ENCODE results near the gene NDUFB3. TPM values are rescaled to one million over a fixed set of nuclear protein-coding genes. Genes with fewer than 3 reads are reported as not detected.
"Not testable (repeated sequence)": the region's sequence is repeated elsewhere in the genome, so short reads cannot be mapped to it uniquely, and the experiment has no call there.

The NDUFB3 gene
- total RNA-seq, 4 donors from 2014 or later = 35.2 to 42.7 (median 37.5) TPM

DNA sequence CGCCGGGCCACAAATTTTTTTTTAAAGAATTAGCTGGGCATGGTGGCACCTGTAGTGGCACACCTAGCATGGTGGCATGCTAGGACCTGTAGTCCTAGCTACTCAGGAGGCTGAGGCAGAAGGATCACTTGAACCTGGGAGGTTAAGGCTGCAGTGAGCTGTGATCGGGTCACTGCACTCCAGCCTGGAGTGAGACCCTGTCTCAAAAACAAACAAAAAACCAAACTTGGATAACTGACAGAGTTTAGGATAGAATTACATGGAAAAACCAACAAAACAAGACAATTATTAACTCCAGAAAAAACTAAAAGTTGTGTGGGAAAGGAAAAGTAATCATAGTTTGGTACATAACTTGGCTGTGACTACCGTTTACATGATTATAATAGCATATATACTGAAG, 42.5 kb downstream of the NDUFB3 start:
- H3K36me3 ChIP-seq = no peaks in the 10 kb centered on the region
- no peaks in the 10 kb centered on the region for H3K27me3 ChIP-seq
- TF ChIP-seq EP300 (IDR thresholded peaks at IDR 0.05) (no peak), POLR2AphosphoS5 (IDR thresholded peaks at IDR 0.05) (no peak), POLR2A (IDR thresholded peaks at IDR 0.05) (no peak), CTCF (IDR thresholded peaks at IDR 0.05) (no peak)
- no peaks in the 10 kb centered on the region for H3K9me3 ChIP-seq
- WGBS = 89% methylated on average over 4 of the region's 4 CpGs
- peaks cover 20% of the 10 kb centered on the region for H3K4me1 ChIP-seq
- DNase-seq (ENCODE audit: low spot score in 2 of 2) = no peak
- H3K4me3 ChIP-seq = no peak overlapping the region
- H3K27ac ChIP-seq = no peak overlapping the region

DNA sequence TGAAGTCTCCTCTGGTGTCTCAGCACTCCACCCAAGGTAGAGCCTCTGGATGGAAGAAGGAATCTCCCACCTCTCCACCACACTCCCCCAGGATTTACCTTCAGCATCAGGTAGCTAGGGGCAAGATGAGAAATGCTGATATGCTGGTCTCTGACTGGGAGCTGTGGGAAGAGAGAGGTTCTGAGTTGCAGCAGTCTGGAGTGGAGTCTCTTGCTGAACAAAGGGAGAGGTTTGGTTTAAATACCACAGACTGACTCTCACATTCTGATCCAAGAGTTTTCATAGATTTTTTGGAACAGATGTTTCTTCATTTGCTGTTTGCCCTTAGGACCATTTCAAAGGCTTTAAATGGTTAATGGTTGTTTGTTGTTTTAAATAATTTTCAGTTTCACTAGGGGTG, 43.0 kb downstream of the NDUFB3 start:
- H3K27me3 ChIP-seq = no peaks in the 10 kb centered on the region
- H3K9me3 ChIP-seq = no peaks in the 10 kb centered on the region
- H3K4me3 ChIP-seq = peak overlapping the region; percentile 94
- no peak for DNase-seq (ENCODE audit: low spot score in 2 of 2)
- H3K36me3 ChIP-seq = no peaks in the 10 kb centered on the region
- peaks cover 25% of the 10 kb centered on the region for H3K4me1 ChIP-seq
- TF ChIP-seq CTCF (IDR thresholded peaks at IDR 0.05) = no peak
- no peak for TF ChIP-seq POLR2AphosphoS5 (IDR thresholded peaks at IDR 0.05)
- TF ChIP-seq POLR2A (IDR thresholded peaks at IDR 0.05) = no peak
- TF ChIP-seq EP300 (IDR thresholded peaks at IDR 0.05) = no peak
- H3K27ac ChIP-seq = no peak overlapping the region

GRCh38 chr2:201116115-201116958, 44.5 kb downstream of the NDUFB3 start, which contains the start of gene CFLAR:
Gene CFLAR, plus strand, starts transcription at chr2:201116164. Its CDS starts 13,702 bp downstream, at chr2:201129866.
- no peaks in the 10 kb centered on the region for H3K9me3 ChIP-seq
- H3K27me3 ChIP-seq = no peaks in the 10 kb centered on the region
- H3K4me3 ChIP-seq = peak within 1 kb of the TSS; percentile 94
- H3K4me1 ChIP-seq = peaks cover 39% of the 10 kb centered on the region
- no peaks in the 10 kb centered on the region for H3K36me3 ChIP-seq
- TF ChIP-seq POLR2A (IDR thresholded peaks at IDR 0.05) (peak in 1 of 2 donors; percentile 52), CTCF (IDR thresholded peaks at IDR 0.05) (no peak), POLR2AphosphoS5 (IDR thresholded peaks at IDR 0.05) (peak in 2 of 3 donors; percentile 39 to 85), EP300 (IDR thresholded peaks at IDR 0.05) (no peak)
- H3K27ac ChIP-seq = peak within 1 kb of the TSS; percentile 100
- DNase-seq (ENCODE audit: low spot score in 2 of 2) = peak; percentile 88
- under 1% methylated on average over 40 of the region's 75 CpGs for WGBS

GRCh38 chr2:201116959-201117734, 45.3 kb downstream of the NDUFB3 start:
- no peaks in the 10 kb centered on the region for H3K9me3 ChIP-seq
- WGBS = 1% methylated on average over 20 of the region's 22 CpGs
- no peaks in the 10 kb centered on the region for H3K36me3 ChIP-seq
- H3K4me1 ChIP-seq = peaks cover 47% of the 10 kb centered on the region
- peak; percentile 90 to 92 for DNase-seq (ENCODE audit: low spot score in 2 of 2)
- peak overlapping the region; percentile 94 for H3K4me3 ChIP-seq
- peak overlapping the region; percentile 100 for H3K27ac ChIP-seq
- TF ChIP-seq POLR2AphosphoS5 (IDR thresholded peaks at IDR 0.05) (peak in 1 of 3 donors; percentile 11), POLR2A (IDR thresholded peaks at IDR 0.05) (no peak), EP300 (IDR thresholded peaks at IDR 0.05) (no peak), CTCF (IDR thresholded peaks at IDR 0.05) (peak in 1 of 2 donors; percentile 31)
- H3K27me3 ChIP-seq = no peaks in the 10 kb centered on the region

- H3K4me1 ChIP-seq = peaks cover 53% of the 10 kb centered on the region
These were observed 45.9 kb downstream of the NDUFB3 start for GRCh38 chr2:201117735-201118094.

More at GRCh38 chr2:201117735-201118094, 45.9 kb downstream of the NDUFB3 start:
- H3K27me3 ChIP-seq; H3K9me3 ChIP-seq; DNase-seq (ENCODE audit: low spot score in 2 of 2); H3K36me3 ChIP-seq: not testable (repeated sequence)
- 3% methylated on average over 13 of the region's 13 CpGs for WGBS
- peak overlapping the region; percentile 100 for H3K27ac ChIP-seq
- H3K4me3 ChIP-seq = peak overlapping the region; percentile 94
